IMR-90 (cell line): ENCODE results near the gene RAB37. TPM values are rescaled to one million over a fixed set of nuclear protein-coding genes. Genes with fewer than 3 reads are reported as not detected.

Experiments
- ATAC-seq: fragments of 200-7000 bp; cut with Tn5 transposase; 2 replicates; pipeline ENCODE4 v1.9.1; 2020; ENCODE audit warnings: low read depth, mild to moderate bottlenecking, moderate library complexity
- BruUV-seq: library from RNA; stranded (reverse); fragments of 400-500 nt; replicated peaks from 2 replicates; lab custom pipeline; 2021; lab: Mats Ljungman, UMichigan
- CTCF ChIA-PET: fragments of 300-600 bp; formaldehyde crosslinking; extraction: SDS; loops from one replicate; lab custom pipeline; 2021; ENCODE audit warnings: antibody characterized with exemption; lab: Yijun Ruan, JAX
- POLR2A ChIA-PET: fragments of 300-600 bp; sonication (Branson Sonifier 250); formaldehyde crosslinking; loops from one replicate; lab custom pipeline; 2022; ENCODE audit warnings: antibody characterized with exemption; ENCODE audit not compliant: unreplicated experiment; lab: Charles Lee
- DNase-seq: peaks from one replicate; pipeline ENCODE4 v3.0.0; 2013
- H2AFZ ChIP-seq: replicated peaks from 2 replicates; pipeline ENCODE3; 2013; ENCODE audit warnings: low read length, mild to moderate bottlenecking; ENCODE audit not compliant: poor library complexity
- H2AK5ac ChIP-seq: 2 replicates; pipeline ENCODE4 v1.6.1; 2013; ENCODE audit warnings: low read depth, low read length, inconsistent platforms
- H2AK9ac ChIP-seq: replicated peaks from 2 replicates; pipeline ENCODE3; 2013; ENCODE audit warnings: mild to moderate bottlenecking, low read depth, low read length, moderate library complexity; ENCODE audit not compliant: poor library complexity
- H2BK120ac ChIP-seq: 2 replicates; pipeline ENCODE4 v1.6.1; 2013; ENCODE audit warnings: low read depth, low read length, inconsistent platforms
- H2BK15ac ChIP-seq: 3 replicates; pipeline ENCODE4 v1.6.1; 2013; ENCODE audit warnings: low read depth, low read length, inconsistent platforms
- H2BK20ac ChIP-seq: 2 replicates; pipeline ENCODE4 v1.6.1; 2013; ENCODE audit warnings: low read depth, mild to moderate bottlenecking, inconsistent platforms, low read length, moderate library complexity
- H2BK5ac ChIP-seq: 2 replicates; pipeline ENCODE4 v1.6.1; 2013; ENCODE audit warnings: mild to moderate bottlenecking, low read depth, low read length, inconsistent platforms; ENCODE audit not compliant: poor library complexity, severe bottlenecking
- H3K14ac ChIP-seq: replicated peaks from 2 replicates; pipeline ENCODE4 v1.6.1; 2013; ENCODE audit warnings: low read depth, low read length, inconsistent platforms
- H3K18ac ChIP-seq: 2 replicates; pipeline ENCODE4 v1.6.1; 2013; ENCODE audit warnings: low read depth, low read length, control low read depth
- H3K23ac ChIP-seq: 2 replicates; pipeline ENCODE4 v1.6.1; 2013; ENCODE audit warnings: low read depth, low read length, inconsistent platforms
- H3K27ac ChIP-seq: 2 replicates; pipeline ENCODE4 v1.5.1; 2013; ENCODE audit warnings: mild to moderate bottlenecking, control low read depth, low read length; ENCODE audit not compliant: insufficient read depth
- H3K27me3 ChIP-seq: 2 replicates; pipeline ENCODE4 v1.6.1; 2013; ENCODE audit warnings: low read length; ENCODE audit not compliant: control insufficient read depth, insufficient read depth
- H3K36me3 ChIP-seq: 2 replicates; pipeline ENCODE4 v1.6.1; 2013; ENCODE audit warnings: low read length, mixed read lengths; ENCODE audit not compliant: control insufficient read depth, insufficient read depth
- H3K4ac ChIP-seq: 2 replicates; pipeline ENCODE4 v1.6.1; 2013; ENCODE audit warnings: low read depth, low read length, inconsistent platforms
- H3K4me1 ChIP-seq: 2 replicates; pipeline ENCODE4 v1.6.1; 2013; ENCODE audit warnings: low read length, mixed read lengths; ENCODE audit not compliant: control insufficient read depth, insufficient read depth
- H3K4me2 ChIP-seq: 2 replicates; pipeline ENCODE4 v1.6.1; 2013; ENCODE audit warnings: low read depth, mild to moderate bottlenecking, control low read depth, low read length, moderate library complexity
- H3K4me3 ChIP-seq: 2 replicates; pipeline ENCODE4 v1.5.1; 2013; ENCODE audit warnings: low read depth, mild to moderate bottlenecking, control low read depth, low read length, moderate library complexity; ENCODE audit not compliant: insufficient read depth
- H3K56ac ChIP-seq: 2 replicates; pipeline ENCODE4 v1.6.1; 2013; ENCODE audit warnings: low read length, inconsistent platforms; ENCODE audit not compliant: insufficient read depth; ENCODE audit errors: extremely low read depth
- H3K79me1 ChIP-seq, 2 experiments: 2 replicates each; pipeline ENCODE4 v1.6.1; 2013; ENCODE audit warnings: low read length in 2 of 2, inconsistent platforms in 1 of 2, low read depth in 1 of 2
- H3K9ac ChIP-seq: 2 replicates; pipeline ENCODE4 v1.6.1; 2013; ENCODE audit warnings: low read depth, low read length, control low read depth
- H3K9me1 ChIP-seq: 2 replicates; pipeline ENCODE4 v1.6.1; 2013; ENCODE audit warnings: low read length, inconsistent platforms; ENCODE audit not compliant: insufficient read depth
- H3K9me3 ChIP-seq: 2 replicates; pipeline ENCODE4 v1.6.1; 2013; ENCODE audit warnings: low read length; ENCODE audit not compliant: control insufficient read depth, insufficient read depth
- H4K20me1 ChIP-seq: 2 replicates; pipeline ENCODE4 v1.6.1; 2013; ENCODE audit warnings: low read length, inconsistent platforms; ENCODE audit not compliant: insufficient read depth
- H4K5ac ChIP-seq: 2 replicates; pipeline ENCODE4 v1.6.1; 2013; ENCODE audit warnings: mild to moderate bottlenecking, low read depth, low read length, control low read depth
- H4K8ac ChIP-seq, 2 experiments: 2 replicates each; pipeline ENCODE4 v1.6.1; 2013; ENCODE audit warnings: low read depth in 2 of 2, low read length in 2 of 2, control low read depth in 1 of 2, inconsistent platforms in 1 of 2
- H4K91ac ChIP-seq: 2 replicates; pipeline ENCODE4 v1.6.1; 2013; ENCODE audit warnings: low read depth, low read length, inconsistent platforms; ENCODE audit not compliant: insufficient read depth
- CHD1 ChIP-seq: IDR thresholded peaks from 2 replicates; pipeline ENCODE4 v1.6.1; 2012; ENCODE audit warnings: low read depth, low read length, improper control_type of control experiment
- FOS ChIP-seq: fragments of 150-350 bp; IDR thresholded peaks from 2 replicates; pipeline ENCODE4 v1.6.1; 2016; ENCODE audit warnings: low read depth, low read length
- MAFK ChIP-seq: IDR thresholded peaks from 2 replicates; pipeline ENCODE4 v1.6.1; 2012; ENCODE audit warnings: low read depth, low read length, improper control_type of control experiment
- NFE2L2 ChIP-seq: fragments of 150-350 bp; IDR thresholded peaks from 2 replicates; pipeline ENCODE4 v1.6.1; 2016; ENCODE audit warnings: low read depth, mild to moderate bottlenecking, low read length
- POLR2A ChIP-seq: IDR thresholded peaks from 2 replicates; pipeline ENCODE4 v1.6.1; 2012; ENCODE audit warnings: mild to moderate bottlenecking, low read depth, low read length
- RAD21 ChIP-seq: IDR thresholded peaks from 2 replicates; pipeline ENCODE4 v1.6.1; 2012; ENCODE audit warnings: low read length, improper control_type of control experiment
- RCOR1 ChIP-seq: IDR thresholded peaks from 2 replicates; pipeline ENCODE4 v1.6.1; 2012; ENCODE audit warnings: mild to moderate bottlenecking, low read length, improper control_type of control experiment; ENCODE audit not compliant: insufficient replicate concordance
- RFX5 ChIP-seq: IDR thresholded peaks from 2 replicates; pipeline ENCODE4 v1.8.0; 2012; ENCODE audit warnings: low read depth, mild to moderate bottlenecking, low read length, moderate library complexity
- SMC3 ChIP-seq: fragments of 150-350 bp; IDR thresholded peaks from 2 replicates; pipeline ENCODE4 v1.6.1; 2016; ENCODE audit warnings: low read depth, mild to moderate bottlenecking, antibody characterized with exemption, low read length, moderate library complexity
- WGBS, 2 experiments: methylation state at CpG; one replicate each; pipeline versions ENCODE4 v1.1.5 to v1.1.7; 2013; ENCODE audit warnings: missing lambda C conversion rate in 2 of 2; ENCODE audit not compliant: insufficient read length in 1 of 2; ENCODE audit errors: extremely low coverage in 2 of 2; 5-methylcytosine and 5-hydroxymethylcytosine counted together
- dilution Hi-C: fragments of 300-500 bp; cut with HindIII; formaldehyde crosslinking; loops from one replicate; pipeline ENCODE4 v1.14.3; 2018; ENCODE audit warnings: low sequenced_read_pairs; ENCODE audit not compliant: unreplicated experiment
- in situ Hi-C: fragments of 300-500 bp; cut with MboI; formaldehyde crosslinking; loops from 3 replicates; pipeline ENCODE4 v1.14.3; 2019; ENCODE audit warnings: low sequenced_read_pairs, inconsistent platforms, mixed read lengths
- intact Hi-C: fragments of 100-400 bp; cut with micrococcal nuclease; formaldehyde crosslinking; loops from 2 replicates; pipeline ENCODE4 v1.10.0; 2022
- polyA plus RNA-seq, 3 experiments: library from polyadenylated mRNA; depleted of rRNA; stranded (reverse); fragments of >200 nt; gene quantifications; 2 replicates each; pipeline ENCODE4 v1.2.3, GENCODE V29; 2012; ENCODE audit warnings: low replicate concordance in 1 of 3
- total RNA-seq: library from RNA; depleted of rRNA; stranded (reverse); fragments of >200 nt; gene quantifications from 2 replicates; pipeline ENCODE4 v1.2.3, GENCODE V29; 2012
- TF ChIP-seq, protein P1 (sequence below): conservative IDR thresholded peaks from 2 replicates; pipeline ENCODE4 v1.5.1; 2012; ENCODE audit warnings: mild to moderate bottlenecking, low read depth, low read length, improper control_type of control experiment
- TF ChIP-seq, protein P2 (sequence below): fragments of 150-350 bp; IDR thresholded peaks from 2 replicates; pipeline ENCODE4 v1.6.1; 2017; ENCODE audit warnings: mild to moderate bottlenecking, antibody characterized with exemption, low read length, low read depth
- TF ChIP-seq, protein P3 (sequence below): fragments of 150-350 bp; IDR thresholded peaks from 2 replicates; pipeline ENCODE4 v1.6.1; 2016; ENCODE audit warnings: low read depth, mild to moderate bottlenecking, low read length, moderate library complexity, borderline replicate concordance

Gene RAB37
- total and polyA plus RNA-seq, 2 of the 4 experiments (the other 2 are of a cell fraction) = 0.19 TPM; not detected in 1

DNA sequence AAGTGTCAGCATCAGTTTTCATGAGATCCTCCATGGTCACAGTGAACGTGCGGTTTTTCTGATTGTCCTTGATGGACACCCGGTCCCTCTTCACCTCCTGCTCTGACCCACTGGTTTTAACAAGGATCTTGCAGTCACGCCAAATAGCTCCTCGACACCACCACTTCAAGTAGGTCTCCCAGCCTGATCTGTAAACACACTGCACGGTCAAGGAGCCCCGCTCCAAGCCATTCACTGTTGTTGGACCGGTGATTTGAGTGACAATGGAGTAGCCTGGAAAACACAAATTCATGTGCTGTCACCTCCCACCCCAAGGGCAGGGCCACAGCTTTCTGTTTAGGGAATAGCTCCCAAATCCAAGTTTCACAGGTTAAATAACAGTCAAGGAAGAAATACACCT, 32.5 kb upstream of the RAB37 start:
- H2AK5ac ChIP-seq = no peak overlapping the region
- 67% methylated on average over 3 of the region's 8 CpGs; no CpG with 5 or more reads in 1 of the 2 experiments for WGBS, 2 experiments
- no peaks in the 10 kb centered on the region for H3K9me1 ChIP-seq
- H3K9me3 ChIP-seq = no peaks in the 10 kb centered on the region
- DNase-seq = no peak
- no peak overlapping the region for H3K4me3 ChIP-seq
- H2BK20ac ChIP-seq = no peak overlapping the region
- dilution Hi-C loops (no loop called here), intact Hi-C loops (no loop called here), in situ Hi-C loops (no loop called here)
- H2BK15ac ChIP-seq = no peak overlapping the region
- TF ChIP-seq FOS (no peak), CHD1 (no peak), RAD21 (no peak), RFX5 (no peak), NFE2L2 (no peak), SMC3 (no peak), POLR2A (no peak), RCOR1 (no peak), MAFK (no peak)
- TF ChIP-seq, protein P1, sequence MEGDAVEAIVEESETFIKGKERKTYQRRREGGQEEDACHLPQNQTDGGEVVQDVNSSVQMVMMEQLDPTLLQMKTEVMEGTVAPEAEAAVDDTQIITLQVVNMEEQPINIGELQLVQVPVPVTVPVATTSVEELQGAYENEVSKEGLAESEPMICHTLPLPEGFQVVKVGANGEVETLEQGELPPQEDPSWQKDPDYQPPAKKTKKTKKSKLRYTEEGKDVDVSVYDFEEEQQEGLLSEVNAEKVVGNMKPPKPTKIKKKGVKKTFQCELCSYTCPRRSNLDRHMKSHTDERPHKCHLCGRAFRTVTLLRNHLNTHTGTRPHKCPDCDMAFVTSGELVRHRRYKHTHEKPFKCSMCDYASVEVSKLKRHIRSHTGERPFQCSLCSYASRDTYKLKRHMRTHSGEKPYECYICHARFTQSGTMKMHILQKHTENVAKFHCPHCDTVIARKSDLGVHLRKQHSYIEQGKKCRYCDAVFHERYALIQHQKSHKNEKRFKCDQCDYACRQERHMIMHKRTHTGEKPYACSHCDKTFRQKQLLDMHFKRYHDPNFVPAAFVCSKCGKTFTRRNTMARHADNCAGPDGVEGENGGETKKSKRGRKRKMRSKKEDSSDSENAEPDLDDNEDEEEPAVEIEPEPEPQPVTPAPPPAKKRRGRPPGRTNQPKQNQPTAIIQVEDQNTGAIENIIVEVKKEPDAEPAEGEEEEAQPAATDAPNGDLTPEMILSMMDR = no peak
- TF ChIP-seq, protein P2, sequence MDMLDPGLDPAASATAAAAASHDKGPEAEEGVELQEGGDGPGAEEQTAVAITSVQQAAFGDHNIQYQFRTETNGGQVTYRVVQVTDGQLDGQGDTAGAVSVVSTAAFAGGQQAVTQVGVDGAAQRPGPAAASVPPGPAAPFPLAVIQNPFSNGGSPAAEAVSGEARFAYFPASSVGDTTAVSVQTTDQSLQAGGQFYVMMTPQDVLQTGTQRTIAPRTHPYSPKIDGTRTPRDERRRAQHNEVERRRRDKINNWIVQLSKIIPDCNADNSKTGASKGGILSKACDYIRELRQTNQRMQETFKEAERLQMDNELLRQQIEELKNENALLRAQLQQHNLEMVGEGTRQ = no peak
- TF ChIP-seq, protein P3, sequence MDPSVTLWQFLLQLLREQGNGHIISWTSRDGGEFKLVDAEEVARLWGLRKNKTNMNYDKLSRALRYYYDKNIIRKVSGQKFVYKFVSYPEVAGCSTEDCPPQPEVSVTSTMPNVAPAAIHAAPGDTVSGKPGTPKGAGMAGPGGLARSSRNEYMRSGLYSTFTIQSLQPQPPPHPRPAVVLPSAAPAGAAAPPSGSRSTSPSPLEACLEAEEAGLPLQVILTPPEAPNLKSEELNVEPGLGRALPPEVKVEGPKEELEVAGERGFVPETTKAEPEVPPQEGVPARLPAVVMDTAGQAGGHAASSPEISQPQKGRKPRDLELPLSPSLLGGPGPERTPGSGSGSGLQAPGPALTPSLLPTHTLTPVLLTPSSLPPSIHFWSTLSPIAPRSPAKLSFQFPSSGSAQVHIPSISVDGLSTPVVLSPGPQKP = no peak
- no peak overlapping the region for H3K27ac ChIP-seq
- no peak overlapping the region for H4K5ac ChIP-seq
- no peak overlapping the region for H3K56ac ChIP-seq
- H2BK5ac ChIP-seq = no peak overlapping the region
- no peaks in the 10 kb centered on the region for H3K27me3 ChIP-seq
- H3K4me1 ChIP-seq = no peaks in the 10 kb centered on the region
- no peak overlapping the region for H3K14ac ChIP-seq
- H3K4me2 ChIP-seq = no peak overlapping the region
- BruUV-seq = no TSS peak
- no peak for ATAC-seq
- H2AK9ac ChIP-seq = no peak overlapping the region
- no peak overlapping the region for H3K4ac ChIP-seq
- H4K20me1 ChIP-seq = no peaks in the 10 kb centered on the region
- H2BK120ac ChIP-seq = no peak overlapping the region
- no peak overlapping the region for H2AFZ ChIP-seq
- H3K23ac ChIP-seq = no peak overlapping the region
- H4K91ac ChIP-seq = no peak overlapping the region
- ChIA-PET CTCF (no interaction called here), POLR2A (no interaction called here)
- no peak overlapping the region for H4K8ac ChIP-seq
- no peaks in the 10 kb centered on the region for H3K79me1 ChIP-seq
- no peak overlapping the region for H3K9ac ChIP-seq
- no peaks in the 10 kb centered on the region for H3K36me3 ChIP-seq
- H3K18ac ChIP-seq = no peak overlapping the region
